HG03103 (cell line): Measurements from ENCODE around the gene DNAJC3.
"Not testable (repeated sequence)": the region's sequence is repeated elsewhere in the genome, so short reads cannot be mapped to it uniquely, and the experiment has no call there.

Experiments
- ATAC-seq: cut with Tn5 transposase; IDR thresholded peaks from one replicate; pipeline ENCODE4 v1.9.1; 2021; ENCODE audit warnings: low read depth; ENCODE audit not compliant: unreplicated experiment

The DNAJC3 gene

DNA sequence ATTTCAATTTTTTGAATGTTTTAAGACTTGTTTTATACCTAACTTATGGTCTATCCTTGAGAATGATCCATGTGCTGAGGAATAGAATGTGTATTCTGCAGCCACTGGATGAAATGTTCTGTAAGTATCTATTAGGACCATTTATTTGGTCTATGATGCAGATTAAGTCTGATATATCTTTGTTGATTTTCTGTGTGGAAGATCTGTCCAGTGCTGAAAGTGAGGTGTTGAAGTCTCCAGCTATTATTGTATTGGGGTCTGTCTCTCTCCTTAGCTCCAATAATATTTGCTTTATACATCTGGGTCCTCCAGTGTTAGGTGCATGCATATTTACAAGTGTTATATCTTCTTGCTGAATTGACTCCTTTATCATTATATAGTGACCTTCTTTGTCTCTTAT lies 9.7 kb upstream of the DNAJC3 start:
- not testable (repeated sequence) for ATAC-seq

- no peak for ATAC-seq
These were observed 5.3 kb upstream of the DNAJC3 start for GRCh38 chr13:95671597-95671996.

DNA sequence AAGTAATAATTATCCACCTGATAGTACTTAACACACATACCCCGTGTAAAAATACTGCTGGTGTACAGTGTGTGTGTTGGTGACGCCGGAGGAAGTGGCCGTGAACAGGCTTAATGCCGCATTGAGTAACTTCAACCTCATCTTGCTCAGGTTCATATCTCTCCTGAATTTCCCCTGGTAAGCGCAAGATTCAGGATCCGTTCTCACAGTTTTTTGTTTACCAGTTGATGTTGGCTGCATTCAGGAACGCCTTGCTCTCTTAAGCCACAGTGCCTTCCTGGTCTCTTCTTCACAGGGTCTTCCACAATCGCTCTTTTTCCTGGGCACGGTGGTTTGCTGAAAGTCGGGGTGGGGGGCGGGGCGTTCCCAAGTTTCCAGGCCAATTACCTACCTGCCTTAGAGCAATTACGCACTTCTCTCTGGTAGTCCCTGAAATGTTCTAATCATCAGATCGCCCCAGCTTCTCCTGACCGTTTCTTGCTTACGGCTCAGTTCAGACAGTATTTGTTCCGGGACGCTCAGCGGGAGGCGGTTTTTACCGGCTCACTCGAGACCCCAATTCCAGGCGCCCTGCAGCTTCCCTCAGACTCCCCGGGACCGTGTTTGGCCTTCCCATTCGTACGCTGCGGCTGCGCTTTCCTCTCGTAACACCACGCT lies 706 bp upstream of the DNAJC3 start:
- peak; percentile 11 for ATAC-seq

GRCh38 chr13:95677564-95678266 lies 776 bp downstream of the DNAJC3 start:
- ATAC-seq: no peak

DNA sequence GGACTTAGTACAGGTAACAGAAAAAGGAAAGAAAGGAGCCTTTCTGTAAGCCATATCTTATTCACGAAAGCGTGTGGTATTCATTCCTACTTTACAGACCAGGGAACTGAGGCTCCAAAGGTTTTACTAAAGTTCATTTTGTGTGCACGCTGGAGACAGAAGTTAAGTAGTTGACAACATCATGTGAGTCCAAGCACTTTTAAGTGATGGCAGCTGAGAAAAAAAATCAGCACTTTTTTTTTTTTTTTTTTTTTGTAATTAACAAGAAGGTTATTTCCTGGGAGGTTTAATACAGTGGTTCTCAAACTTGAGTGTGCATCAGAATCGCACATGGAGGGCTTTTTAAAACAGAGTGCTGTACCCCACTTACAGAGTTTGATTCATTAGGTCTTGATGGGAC lies 2.0 kb downstream of the DNAJC3 start:
- no peak for ATAC-seq

DNA sequence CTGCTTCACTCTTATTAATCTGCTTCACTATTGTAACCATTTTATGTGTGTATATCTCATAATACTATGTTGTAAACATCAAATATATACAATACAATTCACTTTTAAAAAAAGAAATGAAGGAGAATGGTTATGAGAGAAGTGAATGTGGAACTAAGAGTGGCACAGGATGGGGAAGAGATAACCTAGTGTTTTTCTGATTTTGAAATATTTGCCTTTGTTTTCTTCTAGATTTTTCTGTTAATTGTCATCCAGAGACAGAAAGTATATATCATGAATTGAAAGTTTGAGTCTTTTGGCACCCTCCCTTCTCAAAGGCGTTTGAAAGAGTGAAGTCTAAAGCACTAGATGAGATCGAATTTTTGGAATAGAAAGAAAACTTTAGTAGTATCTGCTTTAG lies 2.8 kb downstream of the DNAJC3 start:
- ATAC-seq: no peak

DNA sequence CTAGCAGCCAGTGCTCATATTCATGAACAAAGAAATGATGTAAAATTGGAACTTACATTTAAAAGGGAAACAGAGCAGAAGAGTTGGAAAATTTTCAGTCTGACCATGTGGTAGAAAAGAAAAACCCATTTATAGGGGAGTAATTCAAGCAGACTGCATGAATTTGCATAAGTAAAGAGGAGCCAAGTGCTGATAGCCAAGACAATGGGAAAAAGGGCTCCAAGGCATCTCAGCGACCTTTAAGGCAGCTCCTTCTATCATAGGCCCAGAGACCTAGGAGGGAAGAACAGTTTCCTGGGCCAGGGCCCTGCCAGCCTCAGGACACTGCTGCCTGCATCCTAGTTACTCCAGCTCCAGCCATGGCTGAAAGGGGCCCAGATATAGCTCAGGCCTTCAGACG lies 7.5 kb downstream of the DNAJC3 start:
- ATAC-seq: no peak

- ATAC-seq: not testable (repeated sequence)
These were observed 8.0 kb downstream of the DNAJC3 start for GRCh38 chr13:95684960-95685359.

DNA sequence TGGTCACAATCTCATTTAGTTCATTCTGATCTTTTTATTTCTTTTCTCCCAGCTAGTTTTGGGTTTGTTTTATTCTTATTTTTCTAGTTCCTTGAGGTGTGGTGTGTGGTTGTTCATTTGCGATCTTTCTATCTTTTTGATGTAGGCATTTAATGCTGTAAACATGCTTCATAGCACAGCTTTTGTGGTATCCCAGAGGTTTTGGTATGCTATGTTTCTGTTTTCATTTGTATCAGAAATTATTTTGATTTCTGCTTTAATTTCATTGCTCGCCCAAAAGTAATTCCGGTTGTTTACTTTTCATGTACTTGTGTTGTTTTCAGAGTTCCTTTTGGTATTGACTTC lies 12.6 kb downstream of the DNAJC3 start:
- no peak for ATAC-seq

GRCh38 chr13:95690986-95691385 lies 14.0 kb downstream of the DNAJC3 start:
- ATAC-seq: not testable (repeated sequence)

DNA sequence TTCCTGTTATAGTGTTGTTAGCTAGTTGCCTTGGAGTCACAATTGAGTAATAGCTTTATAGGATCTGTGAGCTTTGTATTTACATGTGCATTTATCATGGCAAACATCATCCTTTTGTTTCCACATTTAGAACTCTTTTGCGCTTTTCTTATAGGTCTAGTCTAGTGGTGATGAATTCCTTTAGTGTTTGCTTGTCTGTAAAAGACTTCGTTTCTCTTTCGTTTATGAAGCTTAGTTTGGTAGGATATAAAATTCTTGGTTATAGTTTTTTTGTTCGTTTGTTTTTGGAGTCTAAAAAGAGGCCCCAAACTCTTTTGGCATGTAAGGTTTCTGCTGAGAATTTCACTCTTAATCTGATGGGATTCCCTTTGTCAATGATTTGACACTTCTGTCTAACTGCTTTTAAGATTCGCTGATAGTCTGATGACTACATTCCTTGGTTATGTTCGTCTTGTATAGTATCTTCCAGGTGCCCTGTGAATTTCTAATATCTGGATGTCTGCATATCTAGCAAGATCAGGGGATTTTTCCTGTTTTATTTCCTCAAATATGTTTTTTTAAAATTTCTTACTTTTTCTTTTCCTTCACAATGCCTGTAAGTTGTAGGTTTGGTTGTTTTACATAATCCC lies 20.2 kb downstream of the DNAJC3 start:
- ATAC-seq: no peak

- ATAC-seq: no peak
These were observed 21.3 kb downstream of the DNAJC3 start for GRCh38 chr13:95698047-95698749.

- ATAC-seq: no peak
These were observed 26.6 kb downstream of the DNAJC3 start for GRCh38 chr13:95703576-95703975.

- ATAC-seq: no peak
These were observed 27.6 kb downstream of the DNAJC3 start for GRCh38 chr13:95704510-95704909.

DNA sequence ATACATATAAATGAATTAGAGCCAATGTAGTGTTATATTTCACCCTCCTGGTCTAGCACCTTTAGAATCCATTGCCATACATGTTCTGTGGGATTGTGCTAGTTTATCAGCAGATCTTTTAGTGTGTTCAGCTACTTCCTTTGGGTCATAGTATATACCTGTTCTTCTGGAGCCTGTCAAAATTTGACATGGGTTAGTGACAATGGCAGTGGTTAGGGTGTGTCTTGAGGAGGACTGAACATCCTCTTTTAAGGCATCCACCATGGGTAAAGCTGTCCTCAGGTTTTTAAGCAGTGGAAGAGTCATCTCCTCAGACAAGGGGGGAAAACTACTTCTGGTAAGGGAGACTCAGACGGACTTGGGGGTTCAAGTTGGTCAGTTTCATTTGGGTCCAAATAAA lies 29.4 kb downstream of the DNAJC3 start:
- ATAC-seq: no peak

DNA sequence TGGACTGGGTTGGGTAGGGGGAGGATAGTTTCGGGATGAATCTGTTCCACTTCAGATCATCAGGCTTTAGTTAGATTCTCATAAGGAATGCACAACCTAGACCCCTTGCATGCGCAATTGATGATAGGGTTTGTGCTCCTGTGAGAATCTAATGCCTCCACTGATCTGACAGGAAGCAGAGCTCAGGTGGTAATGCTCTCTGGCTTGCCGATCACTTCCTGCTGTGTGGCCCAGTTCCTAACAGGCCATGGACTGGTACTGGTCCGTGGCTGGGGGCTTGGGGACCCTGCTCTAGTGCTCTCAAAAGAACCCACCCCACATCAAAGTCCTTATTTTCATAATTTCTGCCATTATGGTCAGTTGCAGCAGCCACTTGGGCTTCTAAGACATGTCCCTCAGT lies 30.1 kb downstream of the DNAJC3 start:
- peak; percentile 40 for ATAC-seq

- peak; percentile 43 for ATAC-seq
These were observed 30.8 kb downstream of the DNAJC3 start for GRCh38 chr13:95707442-95708390.

DNA sequence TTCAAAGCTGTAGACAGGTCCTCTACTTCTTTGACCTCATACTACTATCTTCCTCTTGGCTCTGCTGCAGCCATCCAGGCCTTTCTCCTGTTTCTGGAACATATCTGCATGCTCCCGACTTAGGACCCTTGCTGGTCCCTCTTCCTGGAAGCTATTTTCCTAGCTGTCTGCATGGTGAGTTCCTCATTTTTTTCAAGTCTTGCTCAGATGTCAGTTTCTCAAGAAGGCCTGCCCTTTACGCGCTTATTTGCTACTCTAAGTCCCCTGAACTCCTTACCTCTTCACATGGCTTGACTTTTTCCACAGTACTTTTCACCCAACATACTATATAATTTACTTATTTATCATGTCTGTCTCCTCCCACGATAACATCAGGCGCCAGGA lies 31.4 kb downstream of the DNAJC3 start:
- no peak for ATAC-seq

- no peak for ATAC-seq
These were observed 32.0 kb downstream of the DNAJC3 start for GRCh38 chr13:95708811-95709500.

- no peak for ATAC-seq
These were observed 33.4 kb downstream of the DNAJC3 start for GRCh38 chr13:95710313-95710712.
